HepG2 (cell line): ENCODE data around the gene STRIP1. TPM values are rescaled to one million over a fixed set of nuclear protein-coding genes. Genes with fewer than 3 reads are reported as not detected.
A peak's percentile ranks its signal among the peaks of the same experiment; 100 is the strongest.

Source experiments
- ARNTL ChIP-seq: sonication (generic); formaldehyde crosslinking; IDR thresholded peaks from 2 replicates; pipeline ENCODE4 v1.4.0; 2020; ENCODE audit warnings: mild to moderate bottlenecking, missing genetic modification reagents
- CREB1 ChIP-seq, 2 experiments: fragments of 450-650 bp in 1 of 2; IDR thresholded peaks; 2 replicates each; pipeline ENCODE4 v1.6.1; 2016 to 2017; ENCODE audit warnings: control low read depth in 1 of 2, mild to moderate bottlenecking in 1 of 2, missing compliant biosample characterization in 1 of 2, missing genetic modification characterization in 1 of 2
- CTCF ChIP-seq: sonication (generic); formaldehyde crosslinking; IDR thresholded peaks from 2 replicates; pipeline ENCODE4 v1.5.0; 2020; ENCODE audit warnings: mild to moderate bottlenecking, missing genetic modification reagents, moderate library complexity
- ESRRA ChIP-seq: sonication (generic); formaldehyde crosslinking; IDR thresholded peaks from 2 replicates; pipeline ENCODE4 v1.5.1; 2020; ENCODE audit warnings: mild to moderate bottlenecking, low read depth, missing genetic modification reagents
- MYNN ChIP-seq: sonication (generic); formaldehyde crosslinking; IDR thresholded peaks from 2 replicates; pipeline ENCODE4 v1.4.0; 2020; ENCODE audit warnings: mild to moderate bottlenecking, low read depth, missing genetic modification reagents
- POGZ ChIP-seq: sonication (generic); formaldehyde crosslinking; IDR thresholded peaks from 2 replicates; pipeline ENCODE4 v1.4.0; 2020; ENCODE audit warnings: mild to moderate bottlenecking, missing genetic modification reagents
- RARA ChIP-seq: IDR thresholded peaks from 2 replicates; pipeline ENCODE4 v1.6.1; 2016; ENCODE audit warnings: missing genetic modification reagents, missing compliant biosample characterization
- SMC3 ChIP-seq: IDR thresholded peaks from 2 replicates; pipeline ENCODE4 v1.6.1; 2011; ENCODE audit warnings: low read length, improper control_type of control experiment
- SMYD3 ChIP-seq: sonication (generic); formaldehyde crosslinking; IDR thresholded peaks from 2 replicates; pipeline ENCODE4 v1.8.1; 2023; ENCODE audit warnings: mild to moderate bottlenecking, missing genetic modification reagents
- TRIM24 ChIP-seq: sonication (generic); formaldehyde crosslinking; IDR thresholded peaks from 2 replicates; pipeline ENCODE4 v1.8.0; 2022; ENCODE audit warnings: mild to moderate bottlenecking, missing genetic modification reagents
- XRCC5 ChIP-seq: fragments of 200-400 bp; formaldehyde crosslinking; optimal IDR thresholded peaks from 2 replicates; pipeline ENCODE3; 2017; ENCODE audit warnings: mild to moderate bottlenecking, low read length
- ZBTB3 ChIP-seq: sonication (generic); formaldehyde crosslinking; IDR thresholded peaks from 2 replicates; pipeline ENCODE4 v1.4.0; 2020; ENCODE audit warnings: low read depth, mild to moderate bottlenecking, moderate library complexity, missing genetic modification reagents, borderline replicate concordance
- ZBTB33 ChIP-seq: sonication (generic); formaldehyde crosslinking; IDR thresholded peaks from 2 replicates; pipeline ENCODE4 v1.4.0; 2020; ENCODE audit warnings: missing genetic modification reagents
- ZNF12 ChIP-seq: sonication (generic); formaldehyde crosslinking; IDR thresholded peaks from 2 replicates; pipeline ENCODE4 v1.5.0; 2020; ENCODE audit warnings: missing genetic modification reagents
- ZNF354B ChIP-seq: sonication (generic); formaldehyde crosslinking; IDR thresholded peaks from 2 replicates; pipeline ENCODE4 v1.8.0; 2022; ENCODE audit warnings: mild to moderate bottlenecking, missing genetic modification reagents
- ZNF629 ChIP-seq: sonication (generic); formaldehyde crosslinking; conservative IDR thresholded peaks from 2 replicates; pipeline ENCODE4 v1.5.0; 2020; ENCODE audit warnings: missing genetic modification reagents
- ZNF709 ChIP-seq: sonication (generic); formaldehyde crosslinking; IDR thresholded peaks from 2 replicates; pipeline ENCODE4 v1.5.0; 2020; ENCODE audit warnings: mild to moderate bottlenecking, missing genetic modification reagents
- ZNF713 ChIP-seq: sonication (generic); formaldehyde crosslinking; IDR thresholded peaks from 2 replicates; pipeline ENCODE4 v1.4.0; 2020; ENCODE audit warnings: mild to moderate bottlenecking, missing genetic modification reagents
- polyA plus RNA-seq, 8 experiments: library from polyadenylated mRNA; depleted of rRNA in 3 of 8; stranded (reverse) in 7 of 8; unstranded in 1 of 8; fragments of >200 nt; fragmentation: Illumina TruSeq in 4 of 8; extraction: Trizol in 4 of 8; gene quantifications; 2 replicates each; pipeline versions ENCODE4 v1.2.1 to v1.2.3, GENCODE V29; 2011 to 2016; ENCODE audit warnings: low read depth in 4 of 8, missing spikeins in 1 of 8, mixed read lengths in 1 of 8; ENCODE audit not compliant: insufficient read depth in 1 of 8
- total RNA-seq, 5 experiments: library from RNA; depleted of rRNA; stranded (reverse); fragments of >200 nt; fragmentation: Illumina TruSeq; extraction: Trizol; gene quantifications; 2 replicates each; pipeline ENCODE4 v1.2.3, GENCODE V29; 2016; ENCODE audit warnings: low read depth in 1 of 5
- TF ChIP-seq, protein P1 (sequence below): sonication (generic); formaldehyde crosslinking; IDR thresholded peaks from 2 replicates; pipeline ENCODE4 v1.4.0; 2020; ENCODE audit warnings: missing genetic modification reagents

The STRIP1 gene
- total and polyA plus RNA-seq, 2 of the 13 experiments (the other 11 are each of a cell fraction or from before 2014, with no cell fraction given): 20.9 to 27.9 TPM

- TF ChIP-seq CTCF (CRISPR knock-in tag): peak; percentile 82
- peak; percentile 71 for TF ChIP-seq XRCC5
- TF ChIP-seq SMC3: peak; percentile 34; the same call in 1 of the 2 replicates
- no peak for TF ChIP-seq ZBTB3 (CRISPR knock-in tag)
- no peak for TF ChIP-seq ZNF713 (CRISPR knock-in tag)
- TF ChIP-seq, protein P1, sequence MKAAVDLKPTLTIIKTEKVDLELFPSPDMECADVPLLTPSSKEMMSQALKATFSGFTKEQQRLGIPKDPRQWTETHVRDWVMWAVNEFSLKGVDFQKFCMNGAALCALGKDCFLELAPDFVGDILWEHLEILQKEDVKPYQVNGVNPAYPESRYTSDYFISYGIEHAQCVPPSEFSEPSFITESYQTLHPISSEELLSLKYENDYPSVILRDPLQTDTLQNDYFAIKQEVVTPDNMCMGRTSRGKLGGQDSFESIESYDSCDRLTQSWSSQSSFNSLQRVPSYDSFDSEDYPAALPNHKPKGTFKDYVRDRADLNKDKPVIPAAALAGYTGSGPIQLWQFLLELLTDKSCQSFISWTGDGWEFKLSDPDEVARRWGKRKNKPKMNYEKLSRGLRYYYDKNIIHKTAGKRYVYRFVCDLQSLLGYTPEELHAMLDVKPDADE (CRISPR knock-in tag): no peak
- peak; percentile 68 for TF ChIP-seq ZNF629 (CRISPR knock-in tag)
- no peak for TF ChIP-seq SMYD3
- peak; percentile 34; the same call in 1 of the 2 replicates for TF ChIP-seq POGZ (CRISPR knock-in tag)
- no peak for TF ChIP-seq TRIM24
- no peak for TF ChIP-seq ARNTL (CRISPR knock-in tag)
- no peak for TF ChIP-seq CREB1 (IDR thresholded peaks at IDR 0.05)
- no peak for TF ChIP-seq CREB1 (CRISPR knock-in tag; IDR thresholded peaks at IDR 0.05)
- peak; percentile 25; the same call in 1 of the 2 replicates for TF ChIP-seq RARA (CRISPR knock-in tag)
- TF ChIP-seq ZNF709 (CRISPR knock-in tag): no peak
- TF ChIP-seq ESRRA (CRISPR knock-in tag): peak; percentile 81
- peak; percentile 10; the same call in 1 of the 2 replicates for TF ChIP-seq ZBTB33 (CRISPR knock-in tag)
- no peak for TF ChIP-seq MYNN (CRISPR knock-in tag)
- TF ChIP-seq ZNF354B (CRISPR knock-in tag): no peak
- TF ChIP-seq ZNF12 (CRISPR knock-in tag): no peak
Measured at GRCh38 chr1:110060034-110060661, 25.7 kb downstream of the STRIP1 start (continued).
